Fibroblast of the aortic adventitia (primary cell): ENCODE data around the gene CCDC127. TPM values are rescaled to one million over a fixed set of nuclear protein-coding genes. Genes with fewer than 3 reads are reported as not detected.

Experiments
- DNase-seq: peaks from one replicate; pipeline ENCODE4 v3.0.0-alpha.2; 2010; ENCODE audit warnings: low read depth
- H3K4me3 ChIP-seq: 2 replicates; pipeline ENCODE4 v1.5.1; 2011; ENCODE audit warnings: low read depth, mild to moderate bottlenecking, control low read depth, low read length, moderate library complexity
- total RNA-seq: library from RNA; depleted of rRNA; stranded (reverse); fragments of >200 nt; gene quantifications from 2 replicates; pipeline ENCODE4 v1.2.3, GENCODE V29; 2012; ENCODE audit warnings: low replicate concordance
- TF ChIP-seq, protein P1 (sequence below): IDR thresholded peaks from 2 replicates; pipeline ENCODE4 v1.5.1; 2011; ENCODE audit warnings: mild to moderate bottlenecking, low read length, control low read depth, inconsistent platforms; ENCODE audit not compliant: insufficient read depth

Gene CCDC127
- total RNA-seq, 1 donor = 8.3 TPM

DNA sequence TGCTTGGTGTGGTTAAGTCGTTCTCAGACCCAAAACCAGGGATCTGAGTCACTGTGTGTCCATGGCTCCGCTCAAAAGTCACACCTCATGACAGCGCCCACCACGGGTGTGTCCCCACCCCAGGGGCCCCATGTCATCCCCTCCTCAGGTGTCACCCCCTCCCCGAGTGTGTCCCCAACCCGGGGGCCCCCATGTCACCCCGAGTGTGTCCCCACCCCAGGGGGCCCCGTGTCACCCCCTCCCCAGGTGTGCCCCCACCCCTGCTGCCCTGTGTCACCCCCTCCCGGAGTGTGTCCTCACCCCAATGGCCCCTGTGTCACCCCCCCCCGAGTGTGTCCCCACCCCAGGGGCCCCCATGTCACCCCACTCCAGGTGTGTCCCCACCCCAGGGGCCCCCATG lies 21.6 kb downstream of the CCDC127 start:
- TF ChIP-seq, protein P1, sequence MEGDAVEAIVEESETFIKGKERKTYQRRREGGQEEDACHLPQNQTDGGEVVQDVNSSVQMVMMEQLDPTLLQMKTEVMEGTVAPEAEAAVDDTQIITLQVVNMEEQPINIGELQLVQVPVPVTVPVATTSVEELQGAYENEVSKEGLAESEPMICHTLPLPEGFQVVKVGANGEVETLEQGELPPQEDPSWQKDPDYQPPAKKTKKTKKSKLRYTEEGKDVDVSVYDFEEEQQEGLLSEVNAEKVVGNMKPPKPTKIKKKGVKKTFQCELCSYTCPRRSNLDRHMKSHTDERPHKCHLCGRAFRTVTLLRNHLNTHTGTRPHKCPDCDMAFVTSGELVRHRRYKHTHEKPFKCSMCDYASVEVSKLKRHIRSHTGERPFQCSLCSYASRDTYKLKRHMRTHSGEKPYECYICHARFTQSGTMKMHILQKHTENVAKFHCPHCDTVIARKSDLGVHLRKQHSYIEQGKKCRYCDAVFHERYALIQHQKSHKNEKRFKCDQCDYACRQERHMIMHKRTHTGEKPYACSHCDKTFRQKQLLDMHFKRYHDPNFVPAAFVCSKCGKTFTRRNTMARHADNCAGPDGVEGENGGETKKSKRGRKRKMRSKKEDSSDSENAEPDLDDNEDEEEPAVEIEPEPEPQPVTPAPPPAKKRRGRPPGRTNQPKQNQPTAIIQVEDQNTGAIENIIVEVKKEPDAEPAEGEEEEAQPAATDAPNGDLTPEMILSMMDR = no peak
- no peak overlapping the region for H3K4me3 ChIP-seq
- DNase-seq = no peak

DNA sequence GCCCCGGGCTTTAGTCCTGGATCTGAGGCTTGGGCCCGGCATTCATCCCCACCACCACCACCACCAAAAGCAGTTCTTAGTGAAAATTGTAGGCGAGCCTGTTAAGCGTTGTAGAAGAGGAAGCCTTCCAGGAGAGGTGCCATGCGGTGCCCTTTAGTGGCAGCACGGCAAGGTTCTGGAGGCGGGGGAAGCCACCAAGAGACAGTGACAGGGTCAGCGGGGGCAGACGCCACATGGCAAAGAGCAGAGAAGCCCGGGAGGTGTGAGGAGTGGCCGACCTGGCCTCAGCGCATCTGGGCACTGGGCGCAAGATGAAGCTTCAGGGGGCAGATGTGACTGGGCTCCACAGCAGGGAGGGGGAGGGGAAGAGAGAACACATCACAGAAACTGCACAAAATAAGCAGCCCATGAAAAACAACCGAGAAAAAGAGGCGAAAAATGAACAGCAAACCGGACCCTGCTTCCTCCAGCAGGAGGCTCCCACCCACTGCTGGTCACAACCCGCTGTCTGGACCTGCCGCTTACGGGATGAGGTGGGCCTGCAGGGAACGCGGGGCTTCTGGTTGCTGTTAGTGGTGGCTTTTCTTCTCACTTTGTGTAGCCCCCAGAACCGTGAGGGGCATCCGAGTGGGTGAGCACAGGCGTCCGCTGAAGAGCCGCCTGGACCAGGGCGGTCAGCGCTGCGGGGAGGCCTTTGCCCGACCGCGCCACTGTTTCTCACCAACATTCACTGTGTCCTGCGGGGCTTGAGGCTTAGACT lies 22.4 kb downstream of the CCDC127 start:
- TF ChIP-seq, protein P1 = no peak
- no peak for DNase-seq
- H3K4me3 ChIP-seq = no peak overlapping the region

DNA sequence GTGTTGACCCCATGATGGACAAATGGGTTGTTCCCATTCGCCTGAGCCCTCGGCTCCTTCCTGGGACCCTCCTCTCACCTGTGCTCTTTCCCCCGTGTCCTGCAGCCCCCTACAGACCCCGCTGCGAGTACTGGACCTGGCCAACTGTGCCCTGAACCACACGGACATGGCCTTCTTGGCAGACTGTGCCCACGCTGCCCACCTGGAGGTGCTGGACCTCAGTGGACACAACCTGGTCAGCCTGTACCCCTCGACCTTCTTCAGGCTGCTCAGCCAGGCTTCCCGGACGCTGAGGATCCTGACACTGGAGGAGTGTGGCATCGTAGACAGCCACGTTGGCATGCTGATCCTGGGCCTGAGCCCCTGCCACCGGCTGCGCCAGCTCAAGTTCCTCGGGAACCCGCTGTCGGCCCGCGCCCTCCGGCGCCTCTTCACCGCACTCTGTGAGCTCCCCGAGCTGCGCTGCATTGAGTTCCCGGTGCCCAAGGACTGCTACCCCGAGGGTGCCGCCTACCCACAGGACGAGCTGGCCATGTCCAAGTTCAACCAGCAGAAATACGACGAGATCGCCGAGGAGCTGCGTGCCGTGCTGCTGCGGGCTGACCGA lies 23.2 kb downstream of the CCDC127 start:
- DNase-seq = no peak
- TF ChIP-seq, protein P1 = no peak
- H3K4me3 ChIP-seq = no peak overlapping the region

DNA sequence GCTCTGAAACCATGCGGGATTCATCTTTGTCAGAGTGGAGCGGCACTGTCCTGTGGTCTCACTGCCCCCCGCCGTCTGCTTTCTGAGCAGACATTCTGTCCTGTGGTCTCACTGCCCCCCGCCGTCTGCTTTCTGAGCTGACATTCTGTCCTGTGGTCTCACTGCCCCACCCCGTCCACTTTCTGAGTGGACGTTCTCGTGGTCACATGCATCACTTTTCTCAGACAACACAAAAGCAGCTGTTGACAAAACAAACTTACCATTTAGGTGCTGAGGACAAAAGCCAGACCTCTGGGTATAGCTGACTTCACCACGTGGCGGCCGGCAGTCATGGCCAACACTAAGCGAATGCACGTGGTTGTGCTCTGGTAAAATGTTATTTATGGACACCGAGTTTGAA lies 23.9 kb downstream of the CCDC127 start:
- TF ChIP-seq, protein P1 = no peak
- no peak for DNase-seq
- H3K4me3 ChIP-seq = no peak overlapping the region

DNA sequence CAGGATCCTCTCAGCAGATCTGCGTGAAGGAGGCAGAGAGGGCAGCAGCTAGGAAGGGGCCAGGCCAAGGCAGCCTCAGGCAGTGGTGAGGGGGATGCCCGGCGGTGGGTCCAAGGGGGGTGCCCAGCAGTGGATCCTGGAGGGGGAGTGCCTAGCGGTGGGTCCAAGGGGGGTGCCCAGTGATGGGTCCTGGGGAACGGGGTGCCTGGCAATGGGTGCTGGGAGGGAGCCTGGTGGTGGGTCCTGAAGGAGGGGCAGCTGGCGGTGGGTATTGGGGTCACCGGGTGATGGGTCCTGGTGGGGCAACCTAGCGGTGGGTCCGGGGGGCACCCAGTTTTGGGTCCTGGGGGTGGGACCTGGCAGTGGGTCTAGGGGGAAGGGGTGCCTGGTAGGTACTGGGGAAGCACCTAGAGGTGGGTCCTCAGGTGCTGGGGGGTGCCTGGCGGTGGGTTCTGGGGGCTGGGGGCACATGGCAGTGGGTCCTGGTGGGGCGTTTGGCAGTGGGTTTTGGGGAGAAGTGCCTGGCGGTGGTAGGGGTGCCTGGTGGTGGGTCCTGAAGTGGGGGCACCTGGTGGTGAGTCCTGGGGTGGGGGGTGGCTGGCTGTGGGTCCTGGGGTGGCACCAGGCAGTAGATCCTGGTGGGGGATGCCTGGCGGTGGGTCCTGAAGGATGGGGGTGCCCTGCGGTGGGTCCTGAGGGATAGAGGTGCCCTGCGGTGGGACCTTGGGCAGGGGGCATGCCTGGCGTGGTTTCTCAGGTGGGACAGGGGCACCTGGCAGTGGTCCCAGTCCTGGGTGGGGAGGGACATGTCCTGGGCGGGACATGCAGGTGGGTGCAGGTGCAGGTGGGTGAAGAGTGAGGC lies 24.8 kb downstream of the CCDC127 start:
- TF ChIP-seq, protein P1 = no peak

DNA sequence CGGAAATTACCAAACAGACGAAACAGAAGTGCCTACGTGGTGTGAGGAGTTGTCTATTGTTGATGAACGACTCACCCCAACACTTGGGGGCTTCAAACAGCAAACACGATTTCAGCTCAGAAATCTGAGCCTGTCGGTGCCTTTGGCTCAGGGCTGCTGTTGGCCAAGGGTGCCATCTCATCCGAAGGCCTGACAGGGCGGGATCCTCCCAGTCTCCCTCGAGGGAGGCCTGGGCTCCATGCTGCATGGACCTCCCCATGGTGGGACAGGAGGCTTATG lies 25.3 kb downstream of the CCDC127 start:
- no peak for DNase-seq
- H3K4me3 ChIP-seq = no peak overlapping the region
- TF ChIP-seq, protein P1 = no peak

More for the DNA sequence above, 24.8 kb downstream of the CCDC127 start:
- H3K4me3 ChIP-seq = no peak overlapping the region
- DNase-seq = no peak
